ENCODE data around the gene DGKB.

The DGKB gene

GRCh38 chr7:14861456-14861855 lies 41.1 kb downstream of the DGKB start:
- no peak for DNase-seq (ENCODE audit: extremely low read depth in 1 of 2, low read depth in 1 of 2)

GRCh38 chr7:14859267-14859666 lies 43.3 kb downstream of the DGKB start:
- DNase-seq (ENCODE audit: extremely low read depth in 1 of 2, low read depth in 1 of 2), result no peak

DNA sequence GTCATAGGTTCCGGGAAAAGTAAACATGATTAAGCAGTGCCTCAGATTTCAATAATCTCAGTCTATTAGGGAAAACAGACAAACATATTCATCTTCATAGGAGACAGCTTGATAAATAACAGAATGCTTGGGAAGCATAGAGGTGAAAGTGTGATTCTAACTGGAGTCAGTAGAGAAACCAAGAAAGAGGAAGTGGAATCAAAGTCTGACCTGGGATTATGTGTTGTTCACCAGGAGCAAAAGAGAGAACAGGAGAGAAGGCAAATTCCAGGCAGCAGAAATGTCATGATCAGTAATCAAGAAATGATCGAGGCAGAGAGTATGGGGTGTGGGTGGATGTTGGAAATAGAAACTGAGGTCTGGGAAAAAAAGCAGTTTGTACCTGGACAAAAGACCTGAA lies 43.7 kb downstream of the DGKB start:
- no peak for DNase-seq (ENCODE audit: extremely low read depth in 1 of 2, low read depth in 1 of 2)

DNA sequence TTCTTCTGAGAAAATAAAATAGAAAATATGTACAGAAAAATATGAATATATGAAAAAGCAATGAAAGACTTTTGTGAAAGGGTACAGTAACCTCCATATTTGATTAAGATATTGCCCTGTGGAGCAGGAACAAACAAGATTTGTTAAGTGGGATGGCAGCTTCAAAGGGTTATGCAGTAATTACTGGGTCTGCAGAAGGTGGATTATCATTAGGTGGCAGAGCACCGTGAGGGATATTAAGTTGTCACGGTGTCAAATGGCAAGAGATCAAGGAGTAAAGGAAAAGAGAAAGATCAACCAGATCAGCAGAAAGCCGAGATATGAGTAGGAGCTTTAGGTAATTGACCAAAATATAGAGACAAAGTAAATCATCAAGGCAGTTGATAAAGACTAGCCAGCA lies 44.1 kb downstream of the DGKB start:
- no peak for DNase-seq (ENCODE audit: extremely low read depth in 1 of 2, low read depth in 1 of 2)

GRCh38 chr7:14855033-14855794 lies 47.3 kb downstream of the DGKB start:
- no peak for DNase-seq (ENCODE audit: extremely low read depth in 1 of 2, low read depth in 1 of 2)

- no peak for DNase-seq (ENCODE audit: extremely low read depth in 1 of 2, low read depth in 1 of 2)
Observed at GRCh38 chr7:14854471-14854870, 48.1 kb downstream of the DGKB start.

DNA sequence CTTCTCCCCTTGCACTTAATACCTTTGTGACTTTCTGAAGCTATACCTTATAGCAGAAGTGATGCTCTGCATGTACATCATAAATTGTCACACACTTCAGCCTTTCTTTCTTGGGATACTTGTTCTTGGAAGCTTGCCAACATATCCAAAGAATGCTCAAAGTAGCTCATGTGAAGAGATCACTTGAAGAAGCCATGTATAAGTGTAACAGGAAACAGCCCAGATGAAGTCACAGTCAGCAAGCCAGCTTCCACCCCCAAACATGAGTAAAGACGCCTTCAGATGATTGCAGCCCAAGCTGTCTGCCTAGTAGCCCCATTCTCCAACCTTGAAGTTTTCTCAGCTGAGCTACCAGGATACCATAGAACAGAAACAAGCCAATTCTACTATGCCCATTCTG lies 50.9 kb downstream of the DGKB start:
- DNase-seq (ENCODE audit: extremely low read depth in 1 of 2, low read depth in 1 of 2), result no peak

GRCh38 chr7:14850039-14850438 lies 52.5 kb downstream of the DGKB start:
- DNase-seq (ENCODE audit: extremely low read depth in 1 of 2, low read depth in 1 of 2), result no peak

DNA sequence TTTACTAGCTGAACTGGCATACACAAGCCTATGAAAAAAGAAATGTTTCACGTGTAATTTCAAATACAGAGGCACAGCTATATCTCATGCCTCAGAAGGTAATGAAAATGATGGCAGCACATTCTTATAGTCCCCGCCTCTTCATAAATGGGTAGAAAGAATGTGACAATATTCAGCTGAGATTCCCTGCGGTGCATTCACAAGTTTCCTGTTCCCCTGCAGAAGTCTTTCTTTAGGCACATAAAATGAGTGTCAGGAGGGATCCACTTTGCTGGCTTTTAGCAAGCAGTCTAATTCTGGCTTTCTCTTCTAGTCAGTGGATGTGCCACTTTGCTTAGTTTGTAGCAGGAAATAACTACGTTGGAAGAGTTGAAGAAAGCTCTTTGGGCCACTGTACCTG lies 56.1 kb downstream of the DGKB start:
- DNase-seq (ENCODE audit: extremely low read depth in 1 of 2, low read depth in 1 of 2), result no peak

DNA sequence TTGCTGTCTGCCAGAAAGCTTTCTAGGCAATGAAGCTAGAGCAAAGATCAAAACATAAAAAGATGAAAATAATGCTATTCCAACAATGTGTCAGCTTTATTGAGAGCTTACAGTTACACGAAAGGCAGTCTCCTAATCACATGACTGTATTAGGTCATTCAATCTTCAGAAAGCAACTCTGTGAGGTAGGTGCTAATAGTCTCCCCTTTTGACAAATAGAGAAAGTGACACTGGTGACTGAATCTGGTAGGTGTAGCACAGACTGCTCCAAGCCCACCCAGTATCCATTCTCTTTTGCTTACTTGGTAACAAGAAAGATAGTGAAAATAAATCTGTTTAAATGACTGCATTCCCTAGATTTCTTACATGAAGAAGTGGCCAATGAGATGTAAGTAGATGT lies 58.8 kb downstream of the DGKB start:
- DNase-seq (ENCODE audit: extremely low read depth in 1 of 2, low read depth in 1 of 2), result no peak

GRCh38 chr7:14842523-14842922 lies 60.0 kb downstream of the DGKB start:
- no peak for DNase-seq (ENCODE audit: extremely low read depth in 1 of 2, low read depth in 1 of 2)

GRCh38 chr7:14841869-14842268 lies 60.7 kb downstream of the DGKB start:
- DNase-seq (ENCODE audit: extremely low read depth in 1 of 2, low read depth in 1 of 2), result no peak

GRCh38 chr7:14841086-14841485 lies 61.5 kb downstream of the DGKB start:
- no peak for DNase-seq (ENCODE audit: extremely low read depth in 1 of 2, low read depth in 1 of 2)

GRCh38 chr7:14839307-14839706 lies 63.2 kb downstream of the DGKB start:
- DNase-seq (ENCODE audit: extremely low read depth in 1 of 2, low read depth in 1 of 2), result no peak

DNA sequence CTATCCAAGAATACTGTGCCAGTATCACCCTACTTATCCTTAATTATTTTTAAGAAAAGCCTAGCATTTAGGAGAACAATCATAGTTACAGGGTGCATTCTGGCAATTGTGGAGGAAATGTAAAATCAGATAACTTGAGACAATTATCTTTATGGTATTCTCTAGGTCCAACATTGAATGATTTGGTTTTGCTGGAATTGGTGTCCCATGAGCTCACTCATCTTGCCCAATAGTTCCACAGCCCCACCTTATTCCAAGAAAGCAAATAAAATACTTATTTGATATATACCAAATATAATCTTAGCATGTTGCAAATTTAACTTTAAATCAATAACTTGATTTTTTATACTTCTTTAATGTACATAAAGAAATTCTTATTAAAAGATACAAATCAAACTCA lies 65.3 kb downstream of the DGKB start:
- no peak for DNase-seq (ENCODE audit: extremely low read depth in 1 of 2, low read depth in 1 of 2)

DNA sequence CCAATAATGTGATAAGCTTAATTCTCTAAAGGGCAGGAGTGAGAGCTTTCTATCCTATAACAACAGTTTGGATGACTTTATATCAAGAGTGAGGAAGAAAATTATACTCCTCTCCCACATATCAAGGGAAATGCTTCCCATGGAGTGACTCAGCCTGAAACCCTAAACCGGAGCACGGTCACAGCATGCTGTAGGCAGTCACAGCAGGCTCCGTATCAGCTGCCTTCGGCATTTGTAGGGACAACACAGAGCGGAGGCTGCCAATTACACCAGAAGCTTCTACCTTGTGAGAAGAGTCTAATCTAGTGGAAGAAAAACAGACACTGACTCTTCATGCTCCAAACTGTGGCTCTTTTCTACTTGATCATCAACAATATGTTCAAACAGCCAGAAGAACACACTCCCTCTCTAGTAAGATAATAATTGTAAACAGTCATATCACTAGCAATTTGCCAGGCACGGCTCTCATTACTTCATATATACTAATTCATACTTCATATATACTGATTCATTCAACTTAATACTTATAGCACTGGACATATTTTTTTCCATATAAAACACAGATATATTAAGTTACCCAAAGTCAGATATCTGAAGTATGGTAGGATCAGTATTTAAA lies 65.9 kb downstream of the DGKB start:
- DNase-seq (ENCODE audit: extremely low read depth in 1 of 2, low read depth in 1 of 2), result no peak

DNA sequence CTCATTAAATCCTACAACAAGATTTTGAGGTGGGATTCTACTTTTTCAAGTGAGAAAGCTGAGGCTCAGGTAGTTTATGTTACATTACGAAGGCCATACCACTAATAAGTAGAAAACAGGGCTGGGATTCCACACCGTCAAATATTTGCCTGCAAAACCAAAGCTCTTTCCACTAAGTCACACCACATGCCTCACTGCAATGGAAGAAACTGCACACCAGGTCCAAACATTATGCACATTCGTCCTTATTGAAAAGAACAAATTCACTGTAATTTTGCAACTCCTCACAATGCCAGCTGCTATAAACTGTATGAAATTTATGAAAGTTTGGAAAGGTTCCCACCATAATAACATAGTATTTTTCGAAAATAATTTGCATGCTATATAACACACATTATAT lies 66.5 kb downstream of the DGKB start:
- no peak for DNase-seq (ENCODE audit: extremely low read depth in 1 of 2, low read depth in 1 of 2)

GRCh38 chr7:14835384-14835783 lies 67.2 kb downstream of the DGKB start:
- no peak for DNase-seq (ENCODE audit: extremely low read depth in 1 of 2, low read depth in 1 of 2)

- DNase-seq (ENCODE audit: extremely low read depth in 1 of 2, low read depth in 1 of 2), result no peak
Observed at GRCh38 chr7:14834883-14835282, 67.7 kb downstream of the DGKB start.

GRCh38 chr7:14834456-14834855 lies 68.1 kb downstream of the DGKB start:
- DNase-seq (ENCODE audit: extremely low read depth in 1 of 2, low read depth in 1 of 2), result no peak

DNA sequence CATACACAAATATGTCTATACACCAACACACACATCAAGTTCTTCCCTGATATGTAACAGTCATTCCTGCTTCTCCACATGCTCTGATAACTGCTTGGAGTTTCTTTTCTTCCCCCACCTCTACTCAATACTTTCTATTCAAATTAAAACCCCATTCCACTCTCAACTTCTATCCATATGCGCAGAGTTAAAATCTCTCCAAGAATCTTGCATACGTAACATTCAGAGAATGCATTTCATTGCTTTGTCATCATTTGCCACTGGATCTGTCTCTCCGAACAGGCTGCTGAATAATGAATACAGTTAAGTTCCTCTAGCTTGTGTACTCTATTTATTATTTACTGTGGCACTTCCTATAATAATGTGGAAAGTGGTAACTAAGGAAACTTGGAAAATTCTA lies 68.8 kb downstream of the DGKB start:
- DNase-seq (ENCODE audit: extremely low read depth in 1 of 2, low read depth in 1 of 2), result no peak

GRCh38 chr7:14828053-14828452 lies 74.5 kb downstream of the DGKB start:
- DNase-seq (ENCODE audit: extremely low read depth in 1 of 2, low read depth in 1 of 2), result no peak

DNA sequence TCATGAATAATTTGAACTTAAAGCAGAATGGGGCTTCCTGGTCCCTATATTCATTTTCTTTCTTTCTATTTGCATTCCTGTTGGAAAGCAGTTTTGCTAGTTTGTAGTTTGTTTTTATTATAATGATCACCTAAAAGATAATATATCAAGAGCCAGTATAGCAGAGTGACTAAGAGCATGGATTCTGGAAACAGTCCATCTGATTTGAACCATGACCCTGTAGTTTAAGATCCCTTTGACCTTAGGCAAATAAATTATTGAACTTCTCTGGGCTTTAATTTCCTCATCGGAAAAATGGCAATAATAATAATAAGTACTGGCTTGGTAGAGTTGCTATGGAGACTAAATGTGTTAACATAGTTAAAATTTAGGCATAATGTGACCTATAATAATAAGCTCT lies 76.1 kb downstream of the DGKB start:
- no peak for DNase-seq (ENCODE audit: extremely low read depth in 1 of 2, low read depth in 1 of 2)
